Trophoblast cell (in vitro differentiated cells and primary cell): ENCODE data around the gene HOXD1.

Experiments used
- DNase-seq, 2 donors: peaks; one replicate each; pipeline ENCODE4 v3.0.0-alpha.2; 2016
- H2AFZ ChIP-seq: 2 replicates; pipeline ENCODE4 v1.6.1; 2013; ENCODE audit warnings: low read length, moderate library complexity, mild to moderate bottlenecking; ENCODE audit not compliant: insufficient read depth, poor library complexity
- H2AK5ac ChIP-seq: 2 replicates; pipeline ENCODE4 v1.6.1; 2013; ENCODE audit warnings: mild to moderate bottlenecking, low read length
- H2BK120ac ChIP-seq: 2 replicates; pipeline ENCODE4 v1.6.1; 2013; ENCODE audit warnings: low read length, mild to moderate bottlenecking, moderate library complexity; ENCODE audit not compliant: insufficient read depth, poor library complexity
- H2BK12ac ChIP-seq: 2 replicates; pipeline ENCODE4 v1.6.1; 2013; ENCODE audit warnings: mild to moderate bottlenecking, low read length, moderate library complexity
- H2BK5ac ChIP-seq: 2 replicates; pipeline ENCODE4 v1.6.1; 2013; ENCODE audit warnings: low read length, low read depth, moderate library complexity, mild to moderate bottlenecking; ENCODE audit not compliant: poor library complexity
- H3K14ac ChIP-seq: 2 replicates; pipeline ENCODE4 v1.6.1; 2013; ENCODE audit warnings: mild to moderate bottlenecking, low read length
- H3K18ac ChIP-seq: 2 replicates; pipeline ENCODE4 v1.6.1; 2013; ENCODE audit warnings: mild to moderate bottlenecking, low read length
- H3K23ac ChIP-seq: 2 replicates; pipeline ENCODE4 v1.6.1; 2013; ENCODE audit warnings: low read length
- H3K27ac ChIP-seq: 2 replicates; pipeline ENCODE4 v1.5.1; 2013; ENCODE audit warnings: low read depth, mild to moderate bottlenecking, inconsistent platforms, low read length, moderate library complexity
- H3K27me3 ChIP-seq: 2 replicates; pipeline ENCODE4 v1.6.1; 2013; ENCODE audit warnings: inconsistent platforms, mild to moderate bottlenecking, low read length, moderate library complexity; ENCODE audit not compliant: insufficient read depth
- H3K36me3 ChIP-seq, 2 experiments: 1 replicate in 1 of 2; 2 replicates in 1 of 2; pipeline ENCODE4 v1.6.1; 2013; ENCODE audit warnings: low read length in 2 of 2, mild to moderate bottlenecking in 2 of 2, moderate library complexity in 1 of 2; ENCODE audit not compliant: insufficient read depth in 2 of 2, control insufficient read depth in 1 of 2
- H3K4ac ChIP-seq: 2 replicates; pipeline ENCODE4 v1.6.1; 2013; ENCODE audit warnings: low read depth, mild to moderate bottlenecking, low read length, moderate library complexity
- H3K4me1 ChIP-seq, 2 experiments: 1 replicate in 1 of 2; 2 replicates in 1 of 2; pipeline ENCODE4 v1.6.1; 2013; ENCODE audit warnings: low read length in 2 of 2, mild to moderate bottlenecking in 2 of 2, moderate library complexity in 1 of 2; ENCODE audit not compliant: insufficient read depth in 2 of 2, control insufficient read depth in 1 of 2
- H3K4me2 ChIP-seq: 2 replicates; pipeline ENCODE4 v1.6.1; 2013; ENCODE audit warnings: inconsistent platforms, mild to moderate bottlenecking, low read length, moderate library complexity
- H3K4me3 ChIP-seq: 2 replicates; pipeline ENCODE4 v1.5.1; 2013; ENCODE audit warnings: mild to moderate bottlenecking, low read depth, low read length, inconsistent platforms
- H3K79me1 ChIP-seq: one replicate; pipeline ENCODE4 v1.6.1; 2013; ENCODE audit warnings: low read length
- H3K79me2 ChIP-seq: 2 replicates; pipeline ENCODE4 v1.6.1; 2013; ENCODE audit warnings: low read length, mild to moderate bottlenecking; ENCODE audit not compliant: control insufficient read depth, insufficient read depth, poor library complexity
- H3K9ac ChIP-seq: 2 replicates; pipeline ENCODE4 v1.6.1; 2013; ENCODE audit warnings: mild to moderate bottlenecking, low read length
- H3K9me3 ChIP-seq: 2 replicates; pipeline ENCODE4 v1.6.1; 2013; ENCODE audit warnings: low read depth, mild to moderate bottlenecking, control low read depth, inconsistent platforms, low read length; ENCODE audit not compliant: insufficient read depth
- H4K12ac ChIP-seq: 2 replicates; pipeline ENCODE4 v1.6.1; 2013; ENCODE audit warnings: low read depth, mild to moderate bottlenecking, low read length, moderate library complexity
- H4K8ac ChIP-seq: 2 replicates; pipeline ENCODE4 v1.6.1; 2013; ENCODE audit warnings: low read depth, mild to moderate bottlenecking, low read length, moderate library complexity
- H4K91ac ChIP-seq: one replicate; pipeline ENCODE4 v1.6.1; 2013; ENCODE audit warnings: low read depth, mild to moderate bottlenecking, low read length, moderate library complexity
- WGBS: extraction: QIAGEN DNeasy Blood & Tissue Kit; methylation state at CpG from one replicate; pipeline ENCODE4 v1.1.7; 2013; ENCODE audit warnings: missing lambda C conversion rate; ENCODE audit not compliant: insufficient read length, insufficient coverage; ENCODE audit errors: extremely low coverage; 5-methylcytosine and 5-hydroxymethylcytosine counted together

HOXD1 gene

GRCh38 chr2:176165370-176166050 is 23.0 kb upstream of the HOXD1 start:
- WGBS = no CpG with 5 or more reads among the region's 26 CpGs

GRCh38 chr2:176166272-176166671 is 22.2 kb upstream of the HOXD1 start:
- Histone ChIP-seq H3K9me3 (peaks cover 14% of the 10 kb centered on the region), H3K36me3 (no peaks in the 10 kb centered on the region), H3K4ac (no peak overlapping the region), H3K4me2 (no peak overlapping the region), H4K91ac (no peak overlapping the region), H3K9ac (no peak overlapping the region), H2BK120ac (no peak overlapping the region), H3K79me1 (no peaks in the 10 kb centered on the region), H4K8ac (no peak overlapping the region), H3K4me3 (no peak overlapping the region), H3K14ac (no peak overlapping the region), H3K79me2 (no peaks in the 10 kb centered on the region), H2AK5ac (no peak overlapping the region), H3K23ac (no peak overlapping the region), H2BK12ac (no peak overlapping the region), H3K27ac (no peak overlapping the region), H3K27me3 (peaks cover 69% of the 10 kb centered on the region), H2AFZ (no peak overlapping the region), H2BK5ac (no peak overlapping the region), H3K4me1 (no peaks in the 10 kb centered on the region), H3K18ac (no peak overlapping the region), H4K12ac (no peak overlapping the region)
- DNase-seq = no peak
- no CpG with 5 or more reads among the region's 2 CpGs for WGBS

More at GRCh38 chr2:176165370-176166050, 23.0 kb upstream of the HOXD1 start:
- no peak overlapping the region for H3K9ac ChIP-seq
- no peak overlapping the region for H2BK120ac ChIP-seq
- H2AFZ ChIP-seq = no peak overlapping the region
- no peak overlapping the region for H3K23ac ChIP-seq
- H2BK5ac ChIP-seq = no peak overlapping the region
- H2BK12ac ChIP-seq = no peak overlapping the region
- peaks cover 70% of the 10 kb centered on the region for H3K27me3 ChIP-seq
- peaks cover 17% of the 10 kb centered on the region for H3K9me3 ChIP-seq
- H3K4me3 ChIP-seq = no peak overlapping the region
- no peaks in the 10 kb centered on the region for H3K36me3 ChIP-seq
- H3K4ac ChIP-seq = no peak overlapping the region
- no peak overlapping the region for H3K14ac ChIP-seq
- DNase-seq = no peak
- H3K18ac ChIP-seq = no peak overlapping the region
- no peaks in the 10 kb centered on the region for H3K79me2 ChIP-seq
- no peak overlapping the region for H3K4me2 ChIP-seq
- H4K8ac ChIP-seq = no peak overlapping the region
- H3K4me1 ChIP-seq = no peaks in the 10 kb centered on the region
- no peaks in the 10 kb centered on the region for H3K79me1 ChIP-seq
- H3K27ac ChIP-seq = no peak overlapping the region
- no peak overlapping the region for H4K12ac ChIP-seq
- no peak overlapping the region for H2AK5ac ChIP-seq
- H4K91ac ChIP-seq = no peak overlapping the region

- Histone ChIP-seq H2AFZ (no peak overlapping the region), H3K4me2 (no peak overlapping the region), H3K27ac (no peak overlapping the region), H4K8ac (no peak overlapping the region), H3K4ac (no peak overlapping the region), H3K4me3 (no peak overlapping the region), H3K79me2 (no peaks in the 10 kb centered on the region), H2BK120ac (no peak overlapping the region), H3K18ac (no peak overlapping the region), H3K23ac (no peak overlapping the region), H2BK5ac (no peak overlapping the region), H3K9me3 (peaks cover 21% of the 10 kb centered on the region), H3K27me3 (peaks cover 69% of the 10 kb centered on the region), H2BK12ac (no peak overlapping the region), H3K79me1 (no peaks in the 10 kb centered on the region), H3K14ac (no peak overlapping the region), H4K12ac (no peak overlapping the region), H3K9ac (no peak overlapping the region), H4K91ac (no peak overlapping the region), H3K4me1 (peaks cover 0 to 6% of the 10 kb centered on the region in 2 experiments), H2AK5ac (no peak overlapping the region), H3K36me3 (no peaks in the 10 kb centered on the region)
- DNase-seq = no peak
- WGBS = no CpG with 5 or more reads among the region's 1 CpG
These were observed 21.1 kb upstream of the HOXD1 start for GRCh38 chr2:176167398-176167797.

- Histone ChIP-seq H3K4me1 (peaks cover 0 to 6% of the 10 kb centered on the region in 2 experiments), H4K91ac (no peak overlapping the region), H4K8ac (no peak overlapping the region), H3K9ac (no peak overlapping the region), H3K9me3 (peaks cover 12% of the 10 kb centered on the region), H2AK5ac (no peak overlapping the region), H3K4me2 (no peak overlapping the region), H3K27me3 (peaks cover 60% of the 10 kb centered on the region), H3K79me1 (no peaks in the 10 kb centered on the region), H3K27ac (no peak overlapping the region), H3K4me3 (no peak overlapping the region), H2BK5ac (no peak overlapping the region), H3K36me3 (no peaks in the 10 kb centered on the region), H2BK120ac (no peak overlapping the region), H2AFZ (no peak overlapping the region), H3K18ac (no peak overlapping the region), H4K12ac (no peak overlapping the region), H3K4ac (no peak overlapping the region), H3K79me2 (no peaks in the 10 kb centered on the region), H3K14ac (no peak overlapping the region), H3K23ac (no peak overlapping the region), H2BK12ac (no peak overlapping the region)
- WGBS = no CpG with 5 or more reads among the region's 5 CpGs
- DNase-seq = no peak
These were observed 19.3 kb upstream of the HOXD1 start for GRCh38 chr2:176169181-176169580.
